ENCODE results near the gene ZFR. TPM values are rescaled to one million over a fixed set of nuclear protein-coding genes. Genes with fewer than 3 reads are reported as not detected.

The ZFR gene
- total and polyA plus RNA-seq, 4 donors = 40.4 to 64.9 (median 59.4) TPM

Small RNAs within 50 kb of the gene (microRNA-seq; reads per million reads assigned to microRNA genes)
- gene MIR579 = 0.60 to 5.0 reads per million in 2 donors

Other genes with a start within 250 kb of the ZFR start
- 10 to 100 TPM; 36.9 to 37.8 TPM for gene MTMR12, start 131.8 kb downstream of the ZFR start, total RNA-seq
- 10 to 100 TPM in 1 of 2 donors, 1 to 10 TPM in 1; 8.8 to 10.9 TPM for gene MTMR12, start 131.8 kb downstream of the ZFR start, polyA plus RNA-seq
- gene SUB1, start 140.8 kb upstream of the ZFR start, total RNA-seq = 100 to 1,000 TPM; 172 to 192 TPM
- 100 to 1,000 TPM; 121 to 283 TPM for gene SUB1, start 140.8 kb upstream of the ZFR start, polyA plus RNA-seq